NT2/D1 (cell line): ENCODE results near the gene FGD5.

Source experiments
- YY1 ChIP-seq: IDR thresholded peaks from 2 replicates; pipeline ENCODE4 v1.6.1; 2011; ENCODE audit not compliant: insufficient read length, insufficient read depth
- ZNF274 ChIP-seq: IDR thresholded peaks from 2 replicates; pipeline ENCODE4 v1.6.1; 2011; ENCODE audit warnings: mild to moderate bottlenecking, low read depth, low read length

DNA sequence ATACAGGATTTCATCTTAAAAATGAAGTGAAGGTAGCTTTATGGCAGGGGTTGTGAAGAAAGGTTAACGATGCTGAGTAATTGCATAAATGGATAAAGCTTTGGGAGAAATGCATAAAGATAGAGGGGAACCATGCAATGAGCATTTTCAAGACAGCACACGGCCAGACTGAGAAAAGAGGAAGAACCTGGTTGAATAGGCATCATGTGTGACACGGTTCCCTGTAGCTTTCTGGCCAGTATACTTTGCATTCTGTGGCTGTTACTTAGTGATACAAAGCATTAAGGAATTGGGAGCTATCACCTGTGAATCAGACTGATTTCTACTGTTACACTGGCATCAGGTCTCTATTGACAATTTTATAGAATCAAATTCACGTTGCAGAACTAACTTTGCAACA lies 161.9 kb downstream of the FGD5 start:
- no peak for TF ChIP-seq YY1
- no peak for TF ChIP-seq ZNF274
